ENCODE data around the gene RECQL. TPM values are rescaled to one million over a fixed set of nuclear protein-coding genes. Genes with fewer than 3 reads are reported as not detected.

The RECQL gene
- total RNA-seq, 1 donor from 2014 or later: 49.1 TPM

GRCh38 chr12:21451529-21451928 is 49.9 kb downstream of the RECQL start:
- Mint-ChIP-seq H3K4me1 (ENCODE audit: low read depth, unreplicated experiment) (peaks cover 12% of the 10 kb centered on the region), H3K27ac (ENCODE audit: unreplicated experiment) (peak overlapping the region; percentile 34), H3K4me3 (ENCODE audit: unreplicated experiment) (no peak overlapping the region), H3K27me3 (ENCODE audit: low read depth, unreplicated experiment) (no peaks in the 10 kb centered on the region), H3K36me3 (ENCODE audit: low read depth, unreplicated experiment) (peaks cover under 1% of the 10 kb centered on the region), H3K9me3 (ENCODE audit: unreplicated experiment) (no peaks in the 10 kb centered on the region)
- H2AFZ ChIP-seq (ENCODE audit: low read depth, low read length): no peak overlapping the region
- no peaks in the 10 kb centered on the region for H3K27me3 ChIP-seq (ENCODE audit: insufficient read depth, low read length)
- H3K27ac ChIP-seq (ENCODE audit: low read depth, low read length): no peak overlapping the region
- no peak overlapping the region for H3K4me3 ChIP-seq (ENCODE audit: insufficient read depth, low read depth, low read length)
- H3K9ac ChIP-seq (ENCODE audit: low read length): no peak overlapping the region
- DNase-seq (ENCODE audit: low read depth): peak; percentile 73
- no peak overlapping the region for H3K4me2 ChIP-seq (ENCODE audit: low read length)
- peaks cover 3% of the 10 kb centered on the region for H3K36me3 ChIP-seq (ENCODE audit: insufficient read depth, low read length)
- no peaks in the 10 kb centered on the region for H3K79me2 ChIP-seq (ENCODE audit: insufficient read depth, low read length)
- H4K20me1 ChIP-seq (ENCODE audit: insufficient read depth, low read length): no peaks in the 10 kb centered on the region
- H3K4me1 ChIP-seq (ENCODE audit: insufficient read depth, low read length): no peaks in the 10 kb centered on the region
- TF ChIP-seq CTCF (IDR thresholded peaks at IDR 0.05; ENCODE audit: insufficient read depth, low read depth, low read length): peak; percentile 19
- TF ChIP-seq EZH2 (IDR thresholded peaks at IDR 0.05; ENCODE audit: insufficient read depth, low read length): no peak
- no peaks in the 10 kb centered on the region for H3K9me3 ChIP-seq (ENCODE audit: insufficient read depth, low read depth, low read length)
- FAIRE-seq: peak; percentile 34

- no peak overlapping the region for H3K27ac Mint-ChIP-seq (ENCODE audit: unreplicated experiment)
- no peak overlapping the region for H3K4me3 ChIP-seq (ENCODE audit: insufficient read depth, low read depth, low read length)
- no peak overlapping the region for H3K27ac ChIP-seq (ENCODE audit: low read depth, low read length)
- H2AFZ ChIP-seq (ENCODE audit: low read depth, low read length): no peak overlapping the region
- peaks cover 12% of the 10 kb centered on the region for H3K36me3 ChIP-seq (ENCODE audit: insufficient read depth, low read length)
- no peak overlapping the region for H3K4me3 Mint-ChIP-seq (ENCODE audit: unreplicated experiment)
- H3K4me1 ChIP-seq (ENCODE audit: insufficient read depth, low read length): no peaks in the 10 kb centered on the region
- H3K4me2 ChIP-seq (ENCODE audit: low read length): no peak overlapping the region
- H3K4me1 Mint-ChIP-seq (ENCODE audit: low read depth, unreplicated experiment): peaks cover 5% of the 10 kb centered on the region
- FAIRE-seq (no peak), DNase-seq (ENCODE audit: low read depth) (no peak)
- peaks cover 14% of the 10 kb centered on the region for H3K79me2 ChIP-seq (ENCODE audit: insufficient read depth, low read length)
- H3K9ac ChIP-seq (ENCODE audit: low read length): no peak overlapping the region
- H4K20me1 ChIP-seq (ENCODE audit: insufficient read depth, low read length): no peaks in the 10 kb centered on the region
- TF ChIP-seq CTCF (IDR thresholded peaks at IDR 0.05; ENCODE audit: insufficient read depth, low read depth, low read length): no peak
- no peaks in the 10 kb centered on the region for H3K27me3 Mint-ChIP-seq (ENCODE audit: low read depth, unreplicated experiment)
- H3K27me3 ChIP-seq (ENCODE audit: insufficient read depth, low read length): no peaks in the 10 kb centered on the region
- no peaks in the 10 kb centered on the region for H3K9me3 ChIP-seq (ENCODE audit: insufficient read depth, low read depth, low read length)
- H3K9me3 Mint-ChIP-seq (ENCODE audit: unreplicated experiment): no peaks in the 10 kb centered on the region
- H3K36me3 Mint-ChIP-seq (ENCODE audit: low read depth, unreplicated experiment): peaks cover 8% of the 10 kb centered on the region
Measured at GRCh38 chr12:21444193-21445146, 57.0 kb downstream of the RECQL start.

- H3K9me3 Mint-ChIP-seq (ENCODE audit: unreplicated experiment): no peaks in the 10 kb centered on the region
- Histone ChIP-seq H3K27me3 (ENCODE audit: insufficient read depth, low read length) (no peaks in the 10 kb centered on the region), H3K9ac (ENCODE audit: low read length) (no peak overlapping the region), H3K4me1 (ENCODE audit: insufficient read depth, low read length) (peaks cover 4% of the 10 kb centered on the region), H2AFZ (ENCODE audit: low read depth, low read length) (no peak overlapping the region), H3K36me3 (ENCODE audit: insufficient read depth, low read length) (no peaks in the 10 kb centered on the region), H3K9me3 (ENCODE audit: insufficient read depth, low read depth, low read length) (no peaks in the 10 kb centered on the region), H4K20me1 (ENCODE audit: insufficient read depth, low read length) (no peaks in the 10 kb centered on the region), H3K4me2 (ENCODE audit: low read length) (peak overlapping the region; percentile 95), H3K79me2 (ENCODE audit: insufficient read depth, low read length) (peaks cover 14% of the 10 kb centered on the region), H3K27ac (ENCODE audit: low read depth, low read length) (no peak overlapping the region), H3K4me3 (ENCODE audit: insufficient read depth, low read depth, low read length) (no peak overlapping the region)
- no peaks in the 10 kb centered on the region for H3K4me1 Mint-ChIP-seq (ENCODE audit: low read depth, unreplicated experiment)
- FAIRE-seq (no peak), DNase-seq (ENCODE audit: low read depth) (no peak)
- H3K27me3 Mint-ChIP-seq (ENCODE audit: low read depth, unreplicated experiment): no peaks in the 10 kb centered on the region
- no peak for TF ChIP-seq CTCF (IDR thresholded peaks at IDR 0.05; ENCODE audit: insufficient read depth, low read depth, low read length)
- TF ChIP-seq EZH2 (IDR thresholded peaks at IDR 0.05; ENCODE audit: insufficient read depth, low read length): no peak
- H3K27ac Mint-ChIP-seq (ENCODE audit: unreplicated experiment): peak overlapping the region; percentile 12
- peaks cover 5% of the 10 kb centered on the region for H3K36me3 Mint-ChIP-seq (ENCODE audit: low read depth, unreplicated experiment)
- peak overlapping the region; percentile 93 for H3K4me3 Mint-ChIP-seq (ENCODE audit: unreplicated experiment)
Measured at GRCh38 chr12:21439347-21439746, 62.1 kb downstream of the RECQL start.

All from astrocyte (in vitro differentiated cells and primary cell).